ENCODE data around the gene SPRN.

SPRN gene

DNA sequence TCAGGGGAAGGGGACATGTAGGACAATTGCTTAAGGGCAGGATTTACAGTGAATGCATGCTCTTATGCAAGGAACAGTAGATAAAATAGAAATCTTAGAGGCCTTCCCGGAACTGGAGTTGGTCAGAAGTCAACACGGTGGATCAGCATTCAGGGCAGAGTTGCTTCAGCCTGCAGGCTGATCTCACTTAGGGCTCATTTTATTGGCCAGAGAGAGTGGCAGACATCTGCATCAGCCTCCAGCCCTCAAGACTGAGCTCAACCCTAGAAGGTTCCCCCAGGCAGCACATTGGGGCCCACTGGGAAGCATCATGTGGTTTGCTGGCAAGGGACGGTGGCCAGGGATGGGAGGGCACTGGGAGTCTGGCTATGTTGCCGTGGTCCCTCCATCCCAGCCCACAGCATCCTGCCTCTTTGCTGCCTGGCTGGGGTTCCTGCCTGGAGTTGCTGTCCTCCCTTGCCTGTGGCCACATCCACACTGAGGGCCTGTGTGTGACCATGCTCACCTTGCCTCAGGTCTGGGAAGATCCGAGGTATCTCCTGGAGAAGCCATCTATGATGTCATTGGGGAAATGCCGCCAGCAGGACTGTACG lies 42.4 kb upstream of the SPRN start:
- Histone ChIP-seq H3K9me3 (no peaks in the 10 kb centered on the region), H3K4me3 (ENCODE audit: low read depth in 1 of 2, low read length in 1 of 2) (no peak overlapping the region), H3K36me3 (no peaks in the 10 kb centered on the region), H3K27me3 (peaks cover 4% of the 10 kb centered on the region), H3K4me1 (ENCODE audit: control insufficient read depth in 1 of 2, insufficient read depth in 1 of 2, low read depth in 1 of 2, low read length in 1 of 2) (no peaks in the 10 kb centered on the region), H3K27ac (no peak overlapping the region)
- TF ChIP-seq CTCF (IDR thresholded peaks at IDR 0.05), result no peak

- Histone ChIP-seq H3K4me3 (ENCODE audit: low read depth in 1 of 2, low read length in 1 of 2) (no peak overlapping the region), H3K36me3 (no peaks in the 10 kb centered on the region), H3K27me3 (peaks cover 4% of the 10 kb centered on the region), H3K4me1 (ENCODE audit: control insufficient read depth in 1 of 2, insufficient read depth in 1 of 2, low read depth in 1 of 2, low read length in 1 of 2) (no peaks in the 10 kb centered on the region), H3K9me3 (no peaks in the 10 kb centered on the region), H3K27ac (no peak overlapping the region)
- TF ChIP-seq CTCF (IDR thresholded peaks at IDR 0.05), result no peak
Observed at GRCh38 chr10:133465950-133466474, 41.6 kb upstream of the SPRN start.

- no peak for TF ChIP-seq CTCF (IDR thresholded peaks at IDR 0.05)
- Histone ChIP-seq H3K27me3 (peaks cover 4% of the 10 kb centered on the region), H3K4me3 (ENCODE audit: low read depth in 1 of 2, low read length in 1 of 2) (no peak overlapping the region), H3K4me1 (ENCODE audit: control insufficient read depth in 1 of 2, insufficient read depth in 1 of 2, low read depth in 1 of 2, low read length in 1 of 2) (no peaks in the 10 kb centered on the region), H3K36me3 (no peaks in the 10 kb centered on the region), H3K27ac (no peak overlapping the region), H3K9me3 (no peaks in the 10 kb centered on the region)
Observed at GRCh38 chr10:133465191-133465949, 40.9 kb upstream of the SPRN start.

DNA sequence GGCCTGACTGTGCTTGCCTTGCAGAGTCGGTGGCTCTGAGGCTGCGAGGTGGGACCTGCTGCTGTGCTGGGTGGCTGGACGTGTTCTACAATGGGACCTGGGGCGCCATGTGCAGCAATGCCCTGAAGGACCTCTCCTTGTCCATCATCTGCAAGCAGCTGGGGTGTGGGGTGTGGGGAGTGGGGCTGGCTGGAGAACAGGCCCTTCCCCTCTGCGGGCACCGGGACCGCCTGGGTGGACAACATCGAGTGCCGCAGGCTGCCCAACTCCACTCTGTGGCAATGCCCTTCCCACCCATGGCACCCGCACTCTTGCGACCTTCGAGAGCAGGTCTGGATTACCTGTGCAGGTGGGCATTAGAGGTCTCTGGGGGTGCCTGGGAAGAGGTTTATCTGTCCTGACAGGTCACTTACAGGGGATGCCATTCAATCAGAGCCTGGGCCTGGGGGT lies 40.2 kb upstream of the SPRN start:
- H3K36me3 ChIP-seq, result no peaks in the 10 kb centered on the region
- no peak overlapping the region for H3K4me3 ChIP-seq (ENCODE audit: low read depth in 1 of 2, low read length in 1 of 2)
- H3K27me3 ChIP-seq, result peaks cover 4% of the 10 kb centered on the region
- H3K4me1 ChIP-seq (ENCODE audit: control insufficient read depth in 1 of 2, insufficient read depth in 1 of 2, low read depth in 1 of 2, low read length in 1 of 2), result no peaks in the 10 kb centered on the region
- no peak for TF ChIP-seq CTCF (IDR thresholded peaks at IDR 0.05)
- no peaks in the 10 kb centered on the region for H3K9me3 ChIP-seq
- no peak overlapping the region for H3K27ac ChIP-seq

- Histone ChIP-seq H3K27ac (no peak overlapping the region), H3K4me1 (ENCODE audit: control insufficient read depth in 1 of 2, insufficient read depth in 1 of 2, low read depth in 1 of 2, low read length in 1 of 2) (no peaks in the 10 kb centered on the region), H3K9me3 (no peaks in the 10 kb centered on the region), H3K36me3 (no peaks in the 10 kb centered on the region), H3K4me3 (ENCODE audit: low read depth in 1 of 2, low read length in 1 of 2) (no peak overlapping the region), H3K27me3 (peaks cover 4% of the 10 kb centered on the region)
- no peak for TF ChIP-seq CTCF (IDR thresholded peaks at IDR 0.05)
Observed at GRCh38 chr10:133462512-133463305, 38.3 kb upstream of the SPRN start.
